HEK293T (cell line): Measurements from ENCODE around the gene PLAC8.

Source experiments
- BHLHE40 ChIP-seq: fragments of 450-650 bp; IDR thresholded peaks from 2 replicates; pipeline ENCODE4 v1.6.1; 2016; ENCODE audit warnings: mild to moderate bottlenecking, moderate library complexity, borderline replicate concordance
- FOXM1 ChIP-seq: fragments of 450-650 bp; IDR thresholded peaks from 2 replicates; pipeline ENCODE4 v1.6.1; 2017; ENCODE audit warnings: mild to moderate bottlenecking, borderline replicate concordance
- L3MBTL2 ChIP-seq: fragments of 450-650 bp; conservative IDR thresholded peaks from 2 replicates; pipeline ENCODE4 v1.6.1; 2016; ENCODE audit warnings: mild to moderate bottlenecking

- no peak for TF ChIP-seq FOXM1
- TF ChIP-seq L3MBTL2, result no peak
- TF ChIP-seq BHLHE40, result no peak
Measured at GRCh38 chr4:83104991-83105390, 9.5 kb downstream of the PLAC8 start.
